Liver (tissue), 9 donors: ENCODE results near the gene ABLIM2. TPM values are rescaled to one million over a fixed set of nuclear protein-coding genes. Genes with fewer than 3 reads are reported as not detected.

Experiments
- DNase-seq: peaks from one replicate; pipeline ENCODE4 v3.0.0-alpha.2; 2017; ENCODE audit warnings: low spot score
- H3K27ac ChIP-seq, 2 donors: one replicate each; pipeline ENCODE4 v1.7.0; 2013; ENCODE audit warnings: inconsistent platforms in 2 of 2, low read length in 2 of 2, control low read depth in 1 of 2, low read depth in 1 of 2, mild to moderate bottlenecking in 1 of 2
- H3K27me3 ChIP-seq, 4 donors: one replicate each; pipeline versions ENCODE4 v1.6.1 to v1.7.0; 2013; ENCODE audit warnings: low read length in 3 of 4, inconsistent platforms in 1 of 4, mild to moderate bottlenecking in 1 of 4, moderate library complexity in 1 of 4; ENCODE audit not compliant: control insufficient read depth in 4 of 4, insufficient read depth in 4 of 4
- H3K36me3 ChIP-seq, 4 donors: one replicate each; pipeline versions ENCODE4 v1.6.1 to v1.7.0; 2013; ENCODE audit warnings: low read length in 3 of 4, mild to moderate bottlenecking in 3 of 4, low read depth in 1 of 4, moderate library complexity in 1 of 4; ENCODE audit not compliant: control insufficient read depth in 4 of 4, insufficient read depth in 3 of 4
- H3K4me1 ChIP-seq, 4 donors: one replicate each; pipeline versions ENCODE4 v1.6.1 to v1.7.0; 2013; ENCODE audit warnings: low read length in 3 of 4, mild to moderate bottlenecking in 3 of 4, moderate library complexity in 1 of 4; ENCODE audit not compliant: control insufficient read depth in 4 of 4, insufficient read depth in 4 of 4
- H3K4me3 ChIP-seq, 3 donors: one replicate each; pipeline versions ENCODE4 v1.6.1 to v1.7.0; 2013; ENCODE audit warnings: low read length in 3 of 3, control low read depth in 1 of 3, low read depth in 1 of 3, mild to moderate bottlenecking in 1 of 3
- H3K9ac ChIP-seq, 2 donors: one replicate each; pipeline ENCODE4 v1.7.0; 2013; ENCODE audit warnings: low read length in 2 of 2, mild to moderate bottlenecking in 2 of 2, moderate library complexity in 2 of 2, control low read depth in 1 of 2, low read depth in 1 of 2
- H3K9me3 ChIP-seq, 4 donors: one replicate each; pipeline versions ENCODE4 v1.6.1 to v1.7.0; 2013; ENCODE audit warnings: low read length in 3 of 4; ENCODE audit not compliant: control insufficient read depth in 4 of 4
- ATF3 ChIP-seq: IDR thresholded peaks from 2 replicates; pipeline ENCODE4 v1.6.1; 2016; ENCODE audit warnings: antibody characterized with exemption
- EGR1 ChIP-seq, 2 donors: IDR thresholded peaks; 2 replicates each; pipeline ENCODE4 v1.6.1; 2016 to 2018; ENCODE audit warnings: antibody characterized with exemption in 2 of 2, low read depth in 2 of 2
- FOXA1 ChIP-seq: IDR thresholded peaks from 2 replicates; pipeline ENCODE4 v1.6.1; 2016; ENCODE audit warnings: antibody characterized with exemption
- FOXA2 ChIP-seq: IDR thresholded peaks from 2 replicates; pipeline ENCODE4 v1.6.1; 2016; ENCODE audit warnings: antibody characterized with exemption
- GABPA ChIP-seq, 2 donors: IDR thresholded peaks in 1 of 2; conservative IDR thresholded peaks in 1 of 2; 2 replicates each; pipeline ENCODE4 v1.6.1; 2016; ENCODE audit warnings: antibody characterized with exemption in 2 of 2, mild to moderate bottlenecking in 1 of 2, moderate library complexity in 1 of 2
- HNF4A ChIP-seq, 2 donors: conservative IDR thresholded peaks; 2 replicates each; pipeline ENCODE4 v1.6.1; 2016; ENCODE audit warnings: antibody characterized with exemption in 2 of 2, mild to moderate bottlenecking in 2 of 2
- HNF4G ChIP-seq: IDR thresholded peaks from 2 replicates; pipeline ENCODE4 v1.6.1; 2016; ENCODE audit warnings: antibody characterized with exemption
- JUND ChIP-seq, 2 donors: IDR thresholded peaks; 2 replicates each; pipeline ENCODE4 v1.6.1; 2016; ENCODE audit warnings: antibody characterized with exemption in 2 of 2
- NR2F2 ChIP-seq: IDR thresholded peaks from 2 replicates; pipeline ENCODE4 v1.6.1; 2016; ENCODE audit warnings: antibody characterized with exemption
- RAD21 ChIP-seq, 2 donors: IDR thresholded peaks; 2 replicates each; pipeline ENCODE4 v1.6.1; 2016; ENCODE audit warnings: antibody characterized with exemption in 2 of 2, mild to moderate bottlenecking in 2 of 2
- RXRA ChIP-seq, 2 donors: IDR thresholded peaks; 2 replicates each; pipeline ENCODE4 v1.6.1; 2017 to 2018; ENCODE audit warnings: antibody characterized with exemption in 2 of 2, mild to moderate bottlenecking in 1 of 2
- SP1 ChIP-seq: IDR thresholded peaks from 2 replicates; pipeline ENCODE4 v1.6.1; 2018; ENCODE audit warnings: antibody characterized with exemption, mild to moderate bottlenecking
- TAF1 ChIP-seq: conservative IDR thresholded peaks from 2 replicates; pipeline ENCODE4 v1.6.1; 2016; ENCODE audit warnings: antibody characterized with exemption, mild to moderate bottlenecking
- YY1 ChIP-seq: IDR thresholded peaks from 2 replicates; pipeline ENCODE4 v1.6.1; 2016; ENCODE audit warnings: antibody characterized with exemption, mild to moderate bottlenecking
- WGBS: extraction: QIAGEN DNeasy Blood & Tissue Kit; methylation state at CpG from one replicate; pipeline ENCODE4 v1.1.7; 2013; 5-methylcytosine and 5-hydroxymethylcytosine counted together
- polyA plus RNA-seq, 2 donors: library from polyadenylated mRNA; stranded (reverse) in 1 of 2; unstranded in 1 of 2; fragments of 200-250 nt in 1 of 2; fragments of >200 nt in 1 of 2; fragmentation: Nextera tagmentation in 1 of 2; extraction: Ambion mirVana in 1 of 2; gene quantifications; one replicate each; pipeline versions ENCODE4 v1.2.1 to v1.2.3, GENCODE V29; 2013 to 2015
- total RNA-seq, 2 donors: library from RNA; depleted of rRNA; stranded (reverse); fragments of >200 nt; gene quantifications; one replicate each; pipeline ENCODE4 v1.2.3, GENCODE V29; 2014
- TF ChIP-seq, protein P1 (sequence below): IDR thresholded peaks from 2 replicates; pipeline ENCODE4 v1.6.1; 2016; ENCODE audit warnings: antibody characterized with exemption
- TF ChIP-seq, protein P2 (sequence below): IDR thresholded peaks from 2 replicates; pipeline ENCODE4 v1.6.1; 2016; ENCODE audit warnings: antibody characterized with exemption, mild to moderate bottlenecking
- TF ChIP-seq, protein P3 (sequence below): IDR thresholded peaks from 2 replicates; pipeline ENCODE4 v1.6.1; 2016; ENCODE audit warnings: antibody characterized with exemption
- donor health status: healthy.
- donor health status: healthy.
- donor health status: healthy.
- donor health status: healthy.
- donor health status: healthy.

ABLIM2 gene
- total and polyA plus RNA-seq, 4 donors = 0.75 to 2.5 (median 0.93) TPM

GRCh38 chr4:8077181-8078108 is 81.2 kb downstream of the ABLIM2 start:
- Histone ChIP-seq H3K27me3 (no peaks in the 10 kb centered on the region), H3K36me3 (no peaks in the 10 kb centered on the region), H3K9me3 (no peaks in the 10 kb centered on the region), H3K4me1 (no peaks in the 10 kb centered on the region), H3K27ac (no peak overlapping the region), H3K9ac (no peak overlapping the region), H3K4me3 (no peak overlapping the region)
- TF ChIP-seq FOXA1 (no peak), RXRA (IDR thresholded peaks at IDR 0.05) (no peak), EGR1 (IDR thresholded peaks at IDR 0.05; ENCODE audit: low read depth in 2 of 2) (no peak)
- 93% methylated on average over 23 of the region's 23 CpGs for WGBS
- no peak for DNase-seq

GRCh38 chr4:8076023-8076422 is 82.6 kb downstream of the ABLIM2 start:
- 70% methylated on average over 7 of the region's 7 CpGs for WGBS
- Histone ChIP-seq H3K27ac (no peak overlapping the region), H3K9me3 (no peaks in the 10 kb centered on the region), H3K9ac (no peak overlapping the region), H3K36me3 (no peaks in the 10 kb centered on the region), H3K4me3 (no peak overlapping the region), H3K27me3 (no peaks in the 10 kb centered on the region), H3K4me1 (no peaks in the 10 kb centered on the region)
- DNase-seq = no peak
- no peak for TF ChIP-seq SP1
- TF ChIP-seq, protein P1, sequence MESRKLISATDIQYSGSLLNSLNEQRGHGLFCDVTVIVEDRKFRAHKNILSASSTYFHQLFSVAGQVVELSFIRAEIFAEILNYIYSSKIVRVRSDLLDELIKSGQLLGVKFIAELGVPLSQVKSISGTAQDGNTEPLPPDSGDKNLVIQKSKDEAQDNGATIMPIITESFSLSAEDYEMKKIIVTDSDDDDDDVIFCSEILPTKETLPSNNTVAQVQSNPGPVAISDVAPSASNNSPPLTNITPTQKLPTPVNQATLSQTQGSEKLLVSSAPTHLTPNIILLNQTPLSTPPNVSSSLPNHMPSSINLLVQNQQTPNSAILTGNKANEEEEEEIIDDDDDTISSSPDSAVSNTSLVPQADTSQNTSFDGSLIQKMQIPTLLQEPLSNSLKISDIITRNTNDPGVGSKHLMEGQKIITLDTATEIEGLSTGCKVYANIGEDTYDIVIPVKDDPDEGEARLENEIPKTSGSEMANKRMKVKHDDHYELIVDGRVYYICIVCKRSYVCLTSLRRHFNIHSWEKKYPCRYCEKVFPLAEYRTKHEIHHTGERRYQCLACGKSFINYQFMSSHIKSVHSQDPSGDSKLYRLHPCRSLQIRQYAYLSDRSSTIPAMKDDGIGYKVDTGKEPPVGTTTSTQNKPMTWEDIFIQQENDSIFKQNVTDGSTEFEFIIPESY = no peak
- no peak for TF ChIP-seq HNF4A (conservative IDR thresholded peaks at IDR 0.05)
- TF ChIP-seq TAF1 = no peak
- no peak for TF ChIP-seq RAD21 (IDR thresholded peaks at IDR 0.05)
- TF ChIP-seq, protein P2, sequence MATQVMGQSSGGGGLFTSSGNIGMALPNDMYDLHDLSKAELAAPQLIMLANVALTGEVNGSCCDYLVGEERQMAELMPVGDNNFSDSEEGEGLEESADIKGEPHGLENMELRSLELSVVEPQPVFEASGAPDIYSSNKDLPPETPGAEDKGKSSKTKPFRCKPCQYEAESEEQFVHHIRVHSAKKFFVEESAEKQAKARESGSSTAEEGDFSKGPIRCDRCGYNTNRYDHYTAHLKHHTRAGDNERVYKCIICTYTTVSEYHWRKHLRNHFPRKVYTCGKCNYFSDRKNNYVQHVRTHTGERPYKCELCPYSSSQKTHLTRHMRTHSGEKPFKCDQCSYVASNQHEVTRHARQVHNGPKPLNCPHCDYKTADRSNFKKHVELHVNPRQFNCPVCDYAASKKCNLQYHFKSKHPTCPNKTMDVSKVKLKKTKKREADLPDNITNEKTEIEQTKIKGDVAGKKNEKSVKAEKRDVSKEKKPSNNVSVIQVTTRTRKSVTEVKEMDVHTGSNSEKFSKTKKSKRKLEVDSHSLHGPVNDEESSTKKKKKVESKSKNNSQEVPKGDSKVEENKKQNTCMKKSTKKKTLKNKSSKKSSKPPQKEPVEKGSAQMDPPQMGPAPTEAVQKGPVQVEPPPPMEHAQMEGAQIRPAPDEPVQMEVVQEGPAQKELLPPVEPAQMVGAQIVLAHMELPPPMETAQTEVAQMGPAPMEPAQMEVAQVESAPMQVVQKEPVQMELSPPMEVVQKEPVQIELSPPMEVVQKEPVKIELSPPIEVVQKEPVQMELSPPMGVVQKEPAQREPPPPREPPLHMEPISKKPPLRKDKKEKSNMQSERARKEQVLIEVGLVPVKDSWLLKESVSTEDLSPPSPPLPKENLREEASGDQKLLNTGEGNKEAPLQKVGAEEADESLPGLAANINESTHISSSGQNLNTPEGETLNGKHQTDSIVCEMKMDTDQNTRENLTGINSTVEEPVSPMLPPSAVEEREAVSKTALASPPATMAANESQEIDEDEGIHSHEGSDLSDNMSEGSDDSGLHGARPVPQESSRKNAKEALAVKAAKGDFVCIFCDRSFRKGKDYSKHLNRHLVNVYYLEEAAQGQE = no peak
- TF ChIP-seq JUND (IDR thresholded peaks at IDR 0.05) = no peak
- TF ChIP-seq GABPA (IDR thresholded peaks at IDR 0.05 in 1 of 2, conservative IDR thresholded peaks at IDR 0.05 in 1 of 2) = no peak
- no peak for TF ChIP-seq YY1
- no peak for TF ChIP-seq HNF4G
- no peak for TF ChIP-seq EGR1 (IDR thresholded peaks at IDR 0.05; ENCODE audit: low read depth in 2 of 2)
- TF ChIP-seq, protein P3, sequence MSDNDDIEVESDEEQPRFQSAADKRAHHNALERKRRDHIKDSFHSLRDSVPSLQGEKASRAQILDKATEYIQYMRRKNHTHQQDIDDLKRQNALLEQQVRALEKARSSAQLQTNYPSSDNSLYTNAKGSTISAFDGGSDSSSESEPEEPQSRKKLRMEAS = no peak
- TF ChIP-seq ATF3 = no peak
- TF ChIP-seq NR2F2 = no peak
- TF ChIP-seq FOXA2 = no peak
